HL-60 (cell line): Measurements from ENCODE around the gene FNBP1L.

Experiments
- CTCF ChIP-seq: IDR thresholded peaks from one replicate; pipeline ENCODE4 v1.5.1; 2011; ENCODE audit warnings: low read length, control low read depth, inconsistent platforms; ENCODE audit not compliant: insufficient read depth
- GABPA ChIP-seq: IDR thresholded peaks from 2 replicates; pipeline ENCODE4 v1.6.1; 2012; ENCODE audit warnings: low read depth
- POLR2AphosphoS5 ChIP-seq: IDR thresholded peaks from 2 replicates; pipeline ENCODE4 v1.6.1; 2012; ENCODE audit warnings: low read depth
- REST ChIP-seq: IDR thresholded peaks from 2 replicates; pipeline ENCODE4 v1.6.1; 2012; ENCODE audit warnings: low read depth; ENCODE audit not compliant: insufficient replicate concordance
- SPI1 ChIP-seq: IDR thresholded peaks from 2 replicates; pipeline ENCODE4 v1.6.1; 2012; ENCODE audit warnings: low read depth, mild to moderate bottlenecking, borderline replicate concordance

- TF ChIP-seq CTCF (no peak), POLR2AphosphoS5 (no peak), GABPA (no peak), SPI1 (no peak), REST (no peak)
Measured at GRCh38 chr1:93525431-93525830, 77.5 kb downstream of the FNBP1L start.
